ENCODE results near the gene ACACB. TPM values are rescaled to one million over a fixed set of nuclear protein-coding genes. Genes with fewer than 3 reads are reported as not detected.

The ACACB gene
- total RNA-seq, 2 donors from 2014 or later, result 6.8 to 12.7 TPM

DNA sequence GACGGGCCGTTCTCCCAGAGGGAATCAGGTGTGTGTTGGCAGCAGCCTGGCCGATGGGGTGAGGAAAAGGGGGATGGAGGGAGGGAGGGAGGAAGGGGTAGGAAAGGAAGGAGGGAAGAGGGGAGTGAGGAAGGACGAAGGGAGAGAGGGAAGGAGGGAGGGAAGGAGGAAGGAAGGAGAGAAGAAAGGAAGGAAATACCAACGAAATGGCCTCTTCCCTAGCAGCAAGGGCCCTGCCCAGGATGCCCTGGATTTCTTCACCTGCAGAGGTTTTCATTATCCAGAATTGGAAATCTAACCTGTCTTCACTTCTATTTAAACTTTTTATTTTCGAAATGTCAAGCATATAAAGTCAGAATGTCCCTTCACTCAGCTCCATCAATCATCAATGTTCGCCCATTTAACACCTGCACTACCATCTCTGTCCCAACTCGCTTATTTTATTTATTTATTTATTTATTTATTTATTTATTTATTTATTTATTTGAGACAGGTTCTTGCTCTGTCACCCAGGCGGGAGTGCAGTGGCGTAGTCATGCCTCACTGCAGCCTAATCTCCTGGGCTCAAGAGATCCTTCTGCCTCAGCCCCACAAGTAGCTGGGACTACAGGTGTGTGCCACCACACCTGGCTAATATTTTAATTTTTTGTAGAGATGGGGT is 70.7 kb downstream of the ACACB start:
- no peak overlapping the region for H3K9ac ChIP-seq (ENCODE audit: extremely low read depth, low read length, poor library complexity, severe bottlenecking)
- Mint-ChIP-seq H3K27ac (no peak overlapping the region), H3K9me3 (no peaks in the 10 kb centered on the region), H3K4me1 (peaks cover 7% of the 10 kb centered on the region), H3K4me3 (no peak overlapping the region), H3K27me3 (ENCODE audit: insufficient read depth) (peaks cover 85% of the 10 kb centered on the region), H3K36me3 (ENCODE audit: low read depth) (peaks cover 26% of the 10 kb centered on the region)
- 90 to 93% methylated on average over 3 to 9 of the region's 10 CpGs for WGBS, 2 experiments (ENCODE audit: insufficient coverage in 1 of 2, insufficient read length in 1 of 2)
- no peak overlapping the region for H3K4me3 ChIP-seq (ENCODE audit: low read length)
- H3K4me1 ChIP-seq (ENCODE audit: control insufficient read depth, insufficient read depth, low read length), result no peaks in the 10 kb centered on the region
- H3K27me3 ChIP-seq (ENCODE audit: control insufficient read depth, insufficient read depth, low read length, poor library complexity, severe bottlenecking), result peaks cover 67% of the 10 kb centered on the region
- TF ChIP-seq, protein P1, sequence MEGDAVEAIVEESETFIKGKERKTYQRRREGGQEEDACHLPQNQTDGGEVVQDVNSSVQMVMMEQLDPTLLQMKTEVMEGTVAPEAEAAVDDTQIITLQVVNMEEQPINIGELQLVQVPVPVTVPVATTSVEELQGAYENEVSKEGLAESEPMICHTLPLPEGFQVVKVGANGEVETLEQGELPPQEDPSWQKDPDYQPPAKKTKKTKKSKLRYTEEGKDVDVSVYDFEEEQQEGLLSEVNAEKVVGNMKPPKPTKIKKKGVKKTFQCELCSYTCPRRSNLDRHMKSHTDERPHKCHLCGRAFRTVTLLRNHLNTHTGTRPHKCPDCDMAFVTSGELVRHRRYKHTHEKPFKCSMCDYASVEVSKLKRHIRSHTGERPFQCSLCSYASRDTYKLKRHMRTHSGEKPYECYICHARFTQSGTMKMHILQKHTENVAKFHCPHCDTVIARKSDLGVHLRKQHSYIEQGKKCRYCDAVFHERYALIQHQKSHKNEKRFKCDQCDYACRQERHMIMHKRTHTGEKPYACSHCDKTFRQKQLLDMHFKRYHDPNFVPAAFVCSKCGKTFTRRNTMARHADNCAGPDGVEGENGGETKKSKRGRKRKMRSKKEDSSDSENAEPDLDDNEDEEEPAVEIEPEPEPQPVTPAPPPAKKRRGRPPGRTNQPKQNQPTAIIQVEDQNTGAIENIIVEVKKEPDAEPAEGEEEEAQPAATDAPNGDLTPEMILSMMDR (conservative IDR thresholded peaks at IDR 0.05), result no peak
- H3K27ac ChIP-seq (ENCODE audit: low read depth, low read length), result no peak overlapping the region
- peak; percentile 23 for DNase-seq
- H3K36me3 ChIP-seq (ENCODE audit: control insufficient read depth, insufficient read depth, low read length), result no peaks in the 10 kb centered on the region
- H3K9me3 ChIP-seq (ENCODE audit: control insufficient read depth, low read length), result no peaks in the 10 kb centered on the region

DNA sequence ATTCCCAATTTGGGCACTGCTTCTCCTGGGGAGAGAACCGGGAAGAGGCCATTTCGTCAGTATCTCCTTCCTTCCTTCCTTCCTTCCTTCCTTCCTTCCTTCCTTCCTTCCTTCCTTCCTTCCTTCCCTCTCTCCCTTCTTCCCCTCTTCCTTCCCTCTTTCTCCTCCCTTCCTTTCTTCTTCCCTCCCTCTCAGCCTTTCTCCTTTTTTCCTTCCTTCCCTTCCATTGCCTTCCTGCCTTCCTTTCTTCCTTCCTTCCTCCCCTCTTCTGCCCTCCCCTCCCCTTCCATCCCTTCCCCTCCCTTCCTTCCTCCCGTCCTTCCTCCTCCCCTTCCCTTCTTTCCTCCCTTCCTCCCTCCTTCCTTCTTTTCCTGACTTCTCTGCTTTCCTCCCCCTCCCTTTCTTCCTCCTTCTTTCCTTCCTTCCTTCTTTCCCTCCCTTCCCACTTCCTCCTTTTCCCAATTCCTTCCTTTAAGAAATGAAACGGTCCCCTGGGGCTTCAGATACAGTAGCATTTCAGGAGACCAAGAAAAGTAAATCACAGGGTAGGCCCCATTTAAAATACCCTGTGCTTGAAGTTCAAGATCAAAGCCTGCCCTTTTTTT is 71.8 kb downstream of the ACACB start:
- Histone ChIP-seq H3K27ac (ENCODE audit: low read depth, low read length) (no peak overlapping the region), H3K4me1 (ENCODE audit: control insufficient read depth, insufficient read depth, low read length) (no peaks in the 10 kb centered on the region), H3K27me3 (ENCODE audit: control insufficient read depth, insufficient read depth, low read length, poor library complexity, severe bottlenecking) (peaks cover 72% of the 10 kb centered on the region), H3K9ac (ENCODE audit: extremely low read depth, low read length, poor library complexity, severe bottlenecking) (no peak overlapping the region), H3K36me3 (ENCODE audit: control insufficient read depth, insufficient read depth, low read length) (no peaks in the 10 kb centered on the region), H3K4me3 (ENCODE audit: low read length) (no peak overlapping the region), H3K9me3 (ENCODE audit: control insufficient read depth, low read length) (no peaks in the 10 kb centered on the region)
- 90% methylated on average over 4 of the region's 4 CpGs; no CpG with 5 or more reads in 1 of the 2 experiments for WGBS, 2 experiments (ENCODE audit: insufficient coverage in 1 of 2, insufficient read length in 1 of 2)
- H3K27me3 Mint-ChIP-seq (ENCODE audit: insufficient read depth), result peaks cover 83% of the 10 kb centered on the region
- no peak overlapping the region for H3K27ac Mint-ChIP-seq
- TF ChIP-seq, protein P1 (conservative IDR thresholded peaks at IDR 0.05), result no peak
- peaks cover 7% of the 10 kb centered on the region for H3K4me1 Mint-ChIP-seq
- peaks cover 18% of the 10 kb centered on the region for H3K36me3 Mint-ChIP-seq (ENCODE audit: low read depth)
- DNase-seq, result peak; percentile 13
- H3K4me3 Mint-ChIP-seq, result no peak overlapping the region
- H3K9me3 Mint-ChIP-seq, result no peaks in the 10 kb centered on the region

DNA sequence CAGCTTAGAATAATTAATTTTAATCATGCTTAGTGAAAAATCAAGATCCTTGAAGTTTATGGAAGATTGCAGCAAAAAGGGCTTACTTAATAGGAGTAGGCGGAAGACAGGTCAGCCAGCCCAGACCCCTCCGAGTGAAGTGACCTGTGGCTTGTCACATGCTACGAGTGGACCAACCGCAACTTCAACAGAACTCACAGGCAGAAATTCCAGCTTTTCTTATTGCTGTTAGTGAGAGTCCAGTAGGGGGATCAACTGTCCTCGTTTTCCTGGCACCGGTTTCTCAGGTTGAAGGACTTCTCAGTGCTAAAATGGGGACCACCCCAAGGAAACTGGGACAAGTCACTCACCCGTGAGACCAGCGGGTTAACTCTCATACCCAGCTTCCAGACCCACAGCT is 72.9 kb downstream of the ACACB start:
- peaks cover 15% of the 10 kb centered on the region for H3K36me3 Mint-ChIP-seq (ENCODE audit: low read depth)
- Histone ChIP-seq H3K4me3 (ENCODE audit: low read length) (no peak overlapping the region), H3K36me3 (ENCODE audit: control insufficient read depth, insufficient read depth, low read length) (no peaks in the 10 kb centered on the region), H3K9ac (ENCODE audit: extremely low read depth, low read length, poor library complexity, severe bottlenecking) (no peak overlapping the region), H3K9me3 (ENCODE audit: control insufficient read depth, low read length) (no peaks in the 10 kb centered on the region), H3K27ac (ENCODE audit: low read depth, low read length) (no peak overlapping the region), H3K27me3 (ENCODE audit: control insufficient read depth, insufficient read depth, low read length, poor library complexity, severe bottlenecking) (peaks cover 72% of the 10 kb centered on the region), H3K4me1 (ENCODE audit: control insufficient read depth, insufficient read depth, low read length) (no peaks in the 10 kb centered on the region)
- DNase-seq, result peak; percentile 67
- TF ChIP-seq, protein P1 (conservative IDR thresholded peaks at IDR 0.05), result no peak
- 92 to 97% methylated on average over 8 of the region's 8 CpGs for WGBS, 2 experiments (ENCODE audit: insufficient coverage in 1 of 2, insufficient read length in 1 of 2)
- no peaks in the 10 kb centered on the region for H3K9me3 Mint-ChIP-seq
- peaks cover 7% of the 10 kb centered on the region for H3K4me1 Mint-ChIP-seq
- no peak overlapping the region for H3K4me3 Mint-ChIP-seq
- peaks cover 82% of the 10 kb centered on the region for H3K27me3 Mint-ChIP-seq (ENCODE audit: insufficient read depth)
- H3K27ac Mint-ChIP-seq, result no peak overlapping the region
